HepG2 (cell line): ENCODE results near the gene APPBP2. TPM values are rescaled to one million over a fixed set of nuclear protein-coding genes. Genes with fewer than 3 reads are reported as not detected.

Experiments used
- CCAR2 ChIP-seq: fragments of 200-400 bp; formaldehyde crosslinking; optimal IDR thresholded peaks from 2 replicates; pipeline ENCODE3; 2018; ENCODE audit warnings: low read depth, mild to moderate bottlenecking, low read length, moderate library complexity
- CHD4 ChIP-seq: fragments of 200-600 bp; sonication (generic); IDR thresholded peaks from 2 replicates; pipeline ENCODE4 v1.7.0; 2017; ENCODE audit warnings: mild to moderate bottlenecking, low read length, borderline replicate concordance
- E2F2 ChIP-seq: sonication (generic); formaldehyde crosslinking; IDR thresholded peaks from 2 replicates; pipeline ENCODE4 v1.4.0; 2020; ENCODE audit warnings: missing genetic modification reagents, borderline replicate concordance
- MAFK ChIP-seq, 2 experiments: IDR thresholded peaks in 1 of 2; conservative IDR thresholded peaks in 1 of 2; 2 replicates each; pipeline ENCODE4 v1.6.1; 2011; ENCODE audit warnings: improper control_type of control experiment in 2 of 2, low read length in 2 of 2
- MTF2 ChIP-seq: sonication (generic); formaldehyde crosslinking; IDR thresholded peaks from 2 replicates; pipeline ENCODE4 v1.5.0; 2020; ENCODE audit warnings: missing genetic modification reagents, borderline replicate concordance
- MZF1 ChIP-seq: sonication (generic); formaldehyde crosslinking; IDR thresholded peaks from 2 replicates; pipeline ENCODE4 v1.8.1; 2023; ENCODE audit warnings: mild to moderate bottlenecking, missing genetic modification reagents, borderline replicate concordance
- NFE2L1 ChIP-seq: sonication (generic); formaldehyde crosslinking; IDR thresholded peaks from 2 replicates; pipeline ENCODE4 v1.4.0; 2020; ENCODE audit warnings: missing genetic modification reagents, mild to moderate bottlenecking, borderline replicate concordance
- REXO4 ChIP-seq: sonication (generic); formaldehyde crosslinking; IDR thresholded peaks from 2 replicates; pipeline ENCODE4 v1.8.0; 2022; ENCODE audit warnings: missing genetic modification reagents, mild to moderate bottlenecking, borderline replicate concordance
- TIGD3 ChIP-seq: sonication (generic); formaldehyde crosslinking; IDR thresholded peaks from 2 replicates; pipeline ENCODE4 v1.5.1; 2020; ENCODE audit warnings: mild to moderate bottlenecking, missing genetic modification reagents, borderline replicate concordance
- ZC3H4 ChIP-seq: sonication (generic); formaldehyde crosslinking; IDR thresholded peaks from 2 replicates; pipeline ENCODE4 v1.4.0; 2020; ENCODE audit warnings: missing genetic modification reagents, borderline replicate concordance
- ZNF567 ChIP-seq: sonication (generic); formaldehyde crosslinking; IDR thresholded peaks from 2 replicates; pipeline ENCODE4 v1.8.1; 2023; ENCODE audit warnings: mild to moderate bottlenecking, missing genetic modification reagents, borderline replicate concordance
- ZNF598 ChIP-seq: sonication (generic); formaldehyde crosslinking; IDR thresholded peaks from 2 replicates; pipeline ENCODE4 v1.5.1; 2020; ENCODE audit warnings: mild to moderate bottlenecking, missing genetic modification reagents, borderline replicate concordance
- polyA plus RNA-seq, 8 experiments: library from polyadenylated mRNA; depleted of rRNA in 3 of 8; stranded (reverse) in 7 of 8; unstranded in 1 of 8; fragments of >200 nt; fragmentation: Illumina TruSeq in 4 of 8; extraction: Trizol in 4 of 8; gene quantifications; 2 replicates each; pipeline versions ENCODE4 v1.2.1 to v1.2.3, GENCODE V29; 2011 to 2016; ENCODE audit warnings: low read depth in 4 of 8, missing spikeins in 1 of 8, mixed read lengths in 1 of 8; ENCODE audit not compliant: insufficient read depth in 1 of 8
- total RNA-seq, 5 experiments: library from RNA; depleted of rRNA; stranded (reverse); fragments of >200 nt; fragmentation: Illumina TruSeq; extraction: Trizol; gene quantifications; 2 replicates each; pipeline ENCODE4 v1.2.3, GENCODE V29; 2016; ENCODE audit warnings: low read depth in 1 of 5

APPBP2 gene
- total and polyA plus RNA-seq, 2 of the 13 experiments (the other 11 are each of a cell fraction or from before 2014, with no cell fraction given), result 17.5 to 45.8 TPM

- no peak for TF ChIP-seq REXO4 (CRISPR knock-in tag)
- no peak for TF ChIP-seq ZC3H4 (CRISPR knock-in tag)
- peak; percentile 58; the same call in 1 of the 2 replicates for TF ChIP-seq TIGD3 (CRISPR knock-in tag)
- TF ChIP-seq NFE2L1 (CRISPR knock-in tag), result 0 out of 2 replicates have a peak, but pooled peaks have one; percentile 54
- TF ChIP-seq E2F2 (CRISPR knock-in tag), result no peak
- TF ChIP-seq CCAR2, result peak; percentile 13
- TF ChIP-seq MAFK (conservative IDR thresholded peaks at IDR 0.05 in 1 of 2, IDR thresholded peaks at IDR 0.05 in 1 of 2; ENCODE audit: low read length in 2 of 2), result no peak
- TF ChIP-seq MZF1 (CRISPR knock-in tag), result no peak
- TF ChIP-seq MTF2 (CRISPR knock-in tag), result peak; percentile 89
- no peak for TF ChIP-seq CHD4
- no peak for TF ChIP-seq ZNF598 (CRISPR knock-in tag)
- TF ChIP-seq ZNF567 (CRISPR knock-in tag), result 0 out of 2 replicates have a peak, but pooled peaks have one; percentile 61
Observed at GRCh38 chr17:60525328-60525684, 736 bp downstream of the APPBP2 start (continued).
